ENCODE data around the gene ATP11A. TPM values are rescaled to one million over a fixed set of nuclear protein-coding genes. Genes with fewer than 3 reads are reported as not detected.

Gene ATP11A
- total and polyA plus RNA-seq, 9 of the 15 experiments (the other 6 are each of a cell fraction or from before 2014, with no cell fraction given): 0.38 to 34.2 (median 4.2) TPM

DNA sequence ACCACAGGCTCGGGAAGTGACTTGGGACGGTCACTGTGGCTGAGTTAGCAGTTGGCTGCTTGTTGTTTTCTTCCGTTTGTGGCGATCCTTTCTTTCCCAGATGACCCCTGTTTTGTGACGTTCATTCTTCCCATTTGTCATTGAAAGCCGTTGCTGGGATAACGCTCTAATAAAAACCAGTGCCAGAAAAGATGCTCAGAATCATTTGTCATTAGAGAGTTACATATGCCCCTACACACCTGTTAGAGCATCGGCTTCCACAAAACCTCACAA lies 239.9 kb downstream of the ATP11A start:
- ChIA-PET POLR2A (no interaction called here), CTCF (ENCODE audit: low intra/inter-chr PET ratio) (no interaction called here)
- no peak overlapping the region for H3K4me3 ChIP-seq
- H3K9me1 ChIP-seq (ENCODE audit: control insufficient read depth, insufficient read depth, low read length): no peaks in the 10 kb centered on the region
- no peaks in the 10 kb centered on the region for H4K20me1 ChIP-seq (replicated peaks; ENCODE audit: control insufficient read depth, insufficient read depth, low read length)
- no peak overlapping the region for H2AFZ ChIP-seq (ENCODE audit: low read depth, low read length)
- in situ Hi-C loops (cut with MboI) (loop anchor here (25.0 kb wide), 1 partner anchor 458 kb away; no protein-coding TSS in a partner anchor), intact Hi-C loops (cut with micrococcal nuclease) (no loop called here)
- no peak overlapping the region for H3K27ac ChIP-seq (ENCODE audit: extremely low read depth, low read depth, low read length)
- no peak overlapping the region for H3K9ac ChIP-seq (ENCODE audit: insufficient read depth in 1 of 2, low read depth in 2 of 2, low read length in 2 of 2)
- no peaks in the 10 kb centered on the region for H3K36me3 ChIP-seq (ENCODE audit: control insufficient read depth, insufficient read depth, low read length)
- no peaks in the 10 kb centered on the region; the same call in 1 of the 2 replicates for H3K9me3 ChIP-seq (replicated peaks; ENCODE audit: control insufficient read depth, insufficient read depth, low read depth, low read length)
- FAIRE-seq: no peak
- no TSS peak for BruUV-seq (replicated peaks)
- peaks cover 5 to 47% of the 10 kb centered on the region in 2 experiments; a peak in 4 of 5 replicates for H3K27me3 ChIP-seq (ENCODE audit: control insufficient read depth in 2 of 2, insufficient read depth in 2 of 2, low read length in 2 of 2)
- H3K79me2 ChIP-seq (ENCODE audit: control insufficient read depth, insufficient read depth, low read length): no peaks in the 10 kb centered on the region
- 7% methylated on average over 7 of the region's 8 CpGs for WGBS (ENCODE audit: insufficient coverage, low coverage, missing lambda C conversion rate)
- no peak for TF ChIP-seq MCM7 (IDR thresholded peaks at IDR 0.05)
- TF ChIP-seq, protein P1, sequence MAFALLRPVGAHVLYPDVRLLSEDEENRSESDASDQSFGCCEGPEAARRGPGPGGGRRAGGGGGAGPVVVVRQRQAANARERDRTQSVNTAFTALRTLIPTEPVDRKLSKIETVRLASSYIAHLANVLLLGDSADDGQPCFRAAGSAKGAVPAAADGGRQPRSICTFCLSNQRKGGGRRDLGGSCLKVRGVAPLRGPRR (CRISPR knock-in tag; IDR thresholded peaks at IDR 0.05): no peak
- no peak for TF ChIP-seq CEBPG (CRISPR knock-in tag; IDR thresholded peaks at IDR 0.05)
- TF ChIP-seq CEBPG (tag; conservative IDR thresholded peaks at IDR 0.05 in 1 of 2, IDR thresholded peaks at IDR 0.05 in 1 of 2): no peak
- TF ChIP-seq, protein P2, sequence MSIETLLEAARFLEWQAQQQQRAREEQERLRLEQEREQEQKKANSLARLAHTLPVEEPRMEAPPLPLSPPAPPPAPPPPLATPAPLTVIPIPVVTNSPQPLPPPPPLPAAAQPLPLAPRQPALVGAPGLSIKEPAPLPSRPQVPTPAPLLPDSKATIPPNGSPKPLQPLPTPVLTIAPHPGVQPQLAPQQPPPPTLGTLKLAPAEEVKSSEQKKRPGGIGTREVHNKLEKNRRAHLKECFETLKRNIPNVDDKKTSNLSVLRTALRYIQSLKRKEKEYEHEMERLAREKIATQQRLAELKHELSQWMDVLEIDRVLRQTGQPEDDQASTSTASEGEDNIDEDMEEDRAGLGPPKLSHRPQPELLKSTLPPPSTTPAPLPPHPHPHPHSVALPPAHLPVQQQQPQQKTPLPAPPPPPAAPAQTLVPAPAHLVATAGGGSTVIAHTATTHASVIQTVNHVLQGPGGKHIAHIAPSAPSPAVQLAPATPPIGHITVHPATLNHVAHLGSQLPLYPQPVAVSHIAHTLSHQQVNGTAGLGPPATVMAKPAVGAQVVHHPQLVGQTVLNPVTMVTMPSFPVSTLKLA (conservative IDR thresholded peaks at IDR 0.05): no peak
- no peak for TF ChIP-seq CCAR2 (IDR thresholded peaks at IDR 0.05; ENCODE audit: low read depth, low read length)
- TF ChIP-seq JUND (IDR thresholded peaks at IDR 0.05; ENCODE audit: borderline replicate concordance, low read depth, low read length): no peak
- TF ChIP-seq JUND (tag; IDR thresholded peaks at IDR 0.05; ENCODE audit: borderline replicate concordance, low read depth, low read length): no peak
- no peak for TF ChIP-seq ZNF780A (CRISPR knock-in tag; IDR thresholded peaks at IDR 0.05)
- no peak for TF ChIP-seq NBN (IDR thresholded peaks at IDR 0.05; ENCODE audit: low read depth)
- TF ChIP-seq, protein P3, sequence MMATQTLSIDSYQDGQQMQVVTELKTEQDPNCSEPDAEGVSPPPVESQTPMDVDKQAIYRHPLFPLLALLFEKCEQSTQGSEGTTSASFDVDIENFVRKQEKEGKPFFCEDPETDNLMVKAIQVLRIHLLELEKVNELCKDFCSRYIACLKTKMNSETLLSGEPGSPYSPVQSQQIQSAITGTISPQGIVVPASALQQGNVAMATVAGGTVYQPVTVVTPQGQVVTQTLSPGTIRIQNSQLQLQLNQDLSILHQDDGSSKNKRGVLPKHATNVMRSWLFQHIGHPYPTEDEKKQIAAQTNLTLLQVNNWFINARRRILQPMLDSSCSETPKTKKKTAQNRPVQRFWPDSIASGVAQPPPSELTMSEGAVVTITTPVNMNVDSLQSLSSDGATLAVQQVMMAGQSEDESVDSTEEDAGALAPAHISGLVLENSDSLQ (IDR thresholded peaks at IDR 0.05): no peak
- no peak for TF ChIP-seq ILK (tag; IDR thresholded peaks at IDR 0.05; ENCODE audit: borderline replicate concordance, low read depth)
- no peak for TF ChIP-seq RBM22 (IDR thresholded peaks at IDR 0.05; ENCODE audit: low read depth, low read length, poor library complexity, severe bottlenecking)
- TF ChIP-seq, protein P4, sequence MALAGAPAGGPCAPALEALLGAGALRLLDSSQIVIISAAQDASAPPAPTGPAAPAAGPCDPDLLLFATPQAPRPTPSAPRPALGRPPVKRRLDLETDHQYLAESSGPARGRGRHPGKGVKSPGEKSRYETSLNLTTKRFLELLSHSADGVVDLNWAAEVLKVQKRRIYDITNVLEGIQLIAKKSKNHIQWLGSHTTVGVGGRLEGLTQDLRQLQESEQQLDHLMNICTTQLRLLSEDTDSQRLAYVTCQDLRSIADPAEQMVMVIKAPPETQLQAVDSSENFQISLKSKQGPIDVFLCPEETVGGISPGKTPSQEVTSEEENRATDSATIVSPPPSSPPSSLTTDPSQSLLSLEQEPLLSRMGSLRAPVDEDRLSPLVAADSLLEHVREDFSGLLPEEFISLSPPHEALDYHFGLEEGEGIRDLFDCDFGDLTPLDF (CRISPR knock-in tag; IDR thresholded peaks at IDR 0.05): no peak
- TF ChIP-seq, protein P5, sequence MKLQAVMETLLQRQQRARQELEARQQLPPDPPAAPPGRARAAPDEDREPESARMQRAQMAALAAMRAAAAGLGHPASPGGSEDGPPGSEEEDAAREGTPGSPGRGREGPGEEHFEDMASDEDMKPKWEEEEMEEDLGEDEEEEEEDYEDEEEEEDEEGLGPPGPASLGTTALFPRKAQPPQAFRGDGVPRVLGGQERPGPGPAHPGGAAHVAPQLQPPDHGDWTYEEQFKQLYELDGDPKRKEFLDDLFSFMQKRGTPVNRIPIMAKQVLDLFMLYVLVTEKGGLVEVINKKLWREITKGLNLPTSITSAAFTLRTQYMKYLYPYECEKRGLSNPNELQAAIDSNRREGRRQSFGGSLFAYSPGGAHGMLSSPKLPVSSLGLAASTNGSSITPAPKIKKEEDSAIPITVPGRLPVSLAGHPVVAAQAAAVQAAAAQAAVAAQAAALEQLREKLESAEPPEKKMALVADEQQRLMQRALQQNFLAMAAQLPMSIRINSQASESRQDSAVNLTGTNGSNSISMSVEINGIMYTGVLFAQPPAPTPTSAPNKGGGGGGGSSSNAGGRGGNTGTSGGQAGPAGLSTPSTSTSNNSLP (IDR thresholded peaks at IDR 0.05; ENCODE audit: borderline replicate concordance, low read depth, low read length): no peak
- no peak for TF ChIP-seq CBFA2T3 (IDR thresholded peaks at IDR 0.05)
- no peak for TF ChIP-seq ELF4 (CRISPR knock-in tag; IDR thresholded peaks at IDR 0.05)
- TF ChIP-seq MEF2D (tag; conservative IDR thresholded peaks at IDR 0.05; ENCODE audit: low read depth): no peak
- no peaks in the 10 kb centered on the region; a peak in 1 of 5 replicates for H3K4me1 ChIP-seq (replicated peaks in 1 of 2; ENCODE audit: control insufficient read depth in 2 of 2, insufficient read depth in 2 of 2, low read length in 2 of 2)
- ATAC-seq: no peak
- no peak for DNase-seq (ENCODE audit: extremely low read depth in 1 of 4, low spot score in 3 of 4)
- no peak overlapping the region for H3K4me2 ChIP-seq (ENCODE audit: insufficient read depth, low read length)
